HG03457 (cell line): ENCODE measurements around the gene ATF7.
"Not testable (repeated sequence)": the region's sequence is repeated elsewhere in the genome, so short reads cannot be mapped to it uniquely, and the experiment has no call there.

ENCODE experiments used
- ATAC-seq: cut with Tn5 transposase; IDR thresholded peaks from one replicate; pipeline ENCODE4 v1.9.1; 2021; ENCODE audit warnings: moderate number of reproducible peaks; ENCODE audit not compliant: unreplicated experiment

The ATF7 gene

DNA sequence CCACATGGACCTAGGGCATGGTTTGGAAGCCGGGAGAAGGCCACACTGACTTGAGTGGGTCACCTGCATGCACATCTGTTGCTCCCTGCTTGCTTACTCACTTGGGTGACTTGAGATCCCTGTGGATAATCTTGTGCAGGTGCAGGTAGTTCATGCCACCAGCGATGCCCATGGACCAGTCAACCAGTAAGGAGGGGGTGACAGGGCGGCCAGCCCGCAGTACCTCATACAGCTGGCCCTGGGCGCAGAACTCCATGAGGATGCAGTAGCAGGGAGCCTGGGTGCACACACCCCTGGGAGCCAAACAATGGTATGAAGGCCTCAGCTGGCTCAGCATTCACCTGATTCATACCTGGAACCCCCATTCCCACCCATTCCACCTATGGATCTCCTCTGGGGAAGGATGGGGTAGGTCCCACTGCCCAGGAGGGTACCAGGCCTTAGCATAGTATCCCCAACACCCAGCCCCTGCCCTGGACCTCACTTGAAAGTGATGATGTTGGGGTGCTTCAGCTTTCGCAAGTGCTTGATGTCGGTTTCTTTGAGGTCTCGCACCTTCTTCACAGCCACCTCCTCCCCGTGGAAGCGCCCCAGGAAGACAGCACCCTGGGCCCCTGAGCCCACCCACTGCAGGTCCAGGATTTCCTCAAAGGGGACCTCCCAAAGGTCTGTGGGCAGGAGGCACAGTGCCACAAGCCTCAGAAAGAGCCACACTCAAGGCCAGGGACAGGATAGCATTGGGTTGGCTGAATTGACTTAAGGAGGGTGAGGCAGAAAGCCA, 140.0 kb downstream of the ATF7 start:
- no peak for ATAC-seq

DNA sequence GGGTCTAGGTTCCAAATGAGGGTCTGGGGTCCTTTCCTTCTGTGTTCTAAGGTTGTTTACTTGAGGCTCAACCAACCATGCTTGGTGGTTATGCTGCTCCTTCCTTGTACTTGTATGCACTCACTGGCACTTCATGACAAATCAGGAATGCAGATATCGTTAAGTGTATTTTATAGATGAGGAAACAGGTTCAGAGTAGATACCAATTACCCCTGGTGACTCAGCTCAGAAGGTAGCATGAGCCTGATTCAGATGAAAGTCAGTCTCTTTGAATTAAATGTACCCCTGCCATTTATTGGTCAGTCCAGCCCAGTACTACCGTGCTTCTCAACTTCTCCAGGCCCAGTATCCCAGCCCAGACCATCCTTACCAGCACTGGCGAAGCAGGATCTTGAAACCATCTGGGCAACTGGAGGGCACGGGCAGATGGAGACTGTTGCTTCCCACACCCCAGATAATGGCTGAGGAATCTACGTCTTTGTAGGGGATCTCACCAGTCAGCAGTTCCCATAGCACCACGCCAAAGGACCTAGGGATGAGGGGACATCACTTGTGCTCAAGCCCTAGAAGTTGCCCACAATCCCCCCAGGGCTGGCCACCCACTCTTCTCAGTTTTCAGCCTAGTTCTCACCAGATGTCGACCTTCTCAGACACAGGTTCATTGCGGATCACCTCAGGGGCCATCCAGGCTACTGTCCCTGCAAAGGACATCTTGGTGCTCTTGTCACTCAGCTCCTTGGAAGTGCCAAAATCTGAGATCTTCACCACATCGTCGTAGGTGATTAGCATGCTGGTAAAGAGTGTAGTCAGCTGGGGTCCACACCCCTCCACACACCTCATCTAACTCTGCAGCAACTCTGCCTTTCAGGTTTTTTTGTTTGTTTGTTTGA, 141.3 kb downstream of the ATF7 start:
- ATAC-seq = no peak

GRCh38 chr12:53483979-53484377, 142.2 kb downstream of the ATF7 start:
- ATAC-seq = no peak

DNA sequence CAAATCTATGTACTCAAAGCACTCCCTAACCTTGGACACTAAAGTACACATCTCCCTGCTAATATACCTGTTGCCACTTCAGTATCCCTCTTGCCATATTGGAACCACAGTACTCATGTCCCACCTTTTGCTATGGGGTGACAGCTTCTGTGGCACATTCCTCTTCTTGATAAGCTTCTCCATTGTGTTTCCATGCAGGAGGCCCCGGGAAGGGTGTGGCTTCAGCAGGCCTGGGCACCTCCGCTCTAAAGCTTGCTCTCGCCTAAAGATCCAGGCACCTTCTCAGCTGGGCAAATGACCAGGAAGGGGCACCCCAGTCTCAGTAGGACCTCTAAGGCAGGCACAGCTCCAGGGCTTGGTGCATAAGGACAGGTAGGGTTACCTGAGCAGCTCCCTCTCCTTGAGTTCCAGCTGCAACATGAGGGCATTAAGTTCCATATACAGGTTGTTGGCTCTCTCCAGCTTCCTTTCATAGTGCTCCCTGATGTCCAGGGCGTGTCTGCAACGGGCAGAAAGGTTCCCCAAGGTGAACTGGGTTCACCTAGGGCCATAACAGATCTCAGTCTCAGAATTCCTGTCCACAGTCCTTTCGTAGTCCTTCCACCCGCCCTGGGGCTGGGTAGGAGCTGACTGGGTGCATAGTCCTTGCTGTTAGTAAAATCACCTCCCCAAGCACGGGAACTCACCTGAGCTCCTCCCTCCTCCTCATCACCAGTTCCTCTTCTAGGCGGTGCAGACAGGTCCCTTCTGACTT, 142.8 kb downstream of the ATF7 start:
- ATAC-seq = no peak

GRCh38 chr12:53482626-53483168, 143.5 kb downstream of the ATF7 start:
- ATAC-seq = no peak

- ATAC-seq = no peak
These were observed 144.1 kb downstream of the ATF7 start for GRCh38 chr12:53481939-53482586.

DNA sequence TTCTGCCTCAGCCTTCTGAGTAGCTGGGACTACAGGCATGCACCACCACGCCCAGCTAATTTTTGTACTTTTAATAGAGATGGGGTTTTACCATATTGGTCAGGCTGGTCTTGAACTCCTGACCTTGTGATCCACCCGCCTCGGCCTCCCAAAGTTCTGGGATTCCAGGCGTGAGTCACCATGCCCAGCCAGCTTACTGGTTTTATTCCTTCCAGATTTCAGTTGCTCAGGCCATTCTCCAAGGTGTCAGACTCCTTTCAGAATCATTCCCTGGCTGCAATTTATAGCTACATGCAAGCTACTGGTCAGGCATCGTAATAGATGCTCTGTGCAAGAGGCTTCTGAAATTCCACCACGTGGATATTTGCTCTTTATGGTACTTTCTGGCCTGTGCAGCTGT, 144.7 kb downstream of the ATF7 start:
- not testable (repeated sequence) for ATAC-seq

GRCh38 chr12:53480491-53481442, 145.4 kb downstream of the ATF7 start:
- ATAC-seq = no peak

DNA sequence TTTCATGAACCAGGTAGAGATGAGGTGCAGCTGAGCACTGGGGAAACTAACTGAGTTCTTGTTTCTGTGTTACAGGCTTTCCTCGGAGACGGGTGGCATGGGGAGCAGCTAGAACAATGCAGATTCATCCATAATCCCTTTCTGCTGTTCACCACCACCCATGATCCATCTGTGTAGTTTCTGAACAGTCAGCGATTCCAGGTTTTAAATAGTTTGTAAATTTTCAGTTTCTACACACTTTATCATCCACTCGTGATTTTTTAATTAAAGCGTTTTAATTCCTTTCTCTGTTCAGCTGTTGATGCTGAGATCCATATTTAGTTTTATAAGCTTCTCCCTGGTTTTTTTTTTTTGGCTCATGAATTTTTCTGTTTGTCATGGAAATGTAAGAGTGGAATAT, 146.9 kb downstream of the ATF7 start:
- ATAC-seq = no peak

- no peak for ATAC-seq
These were observed 147.3 kb downstream of the ATF7 start for GRCh38 chr12:53478865-53479264.

GRCh38 chr12:53476769-53477209, 149.4 kb downstream of the ATF7 start:
- no peak for ATAC-seq

DNA sequence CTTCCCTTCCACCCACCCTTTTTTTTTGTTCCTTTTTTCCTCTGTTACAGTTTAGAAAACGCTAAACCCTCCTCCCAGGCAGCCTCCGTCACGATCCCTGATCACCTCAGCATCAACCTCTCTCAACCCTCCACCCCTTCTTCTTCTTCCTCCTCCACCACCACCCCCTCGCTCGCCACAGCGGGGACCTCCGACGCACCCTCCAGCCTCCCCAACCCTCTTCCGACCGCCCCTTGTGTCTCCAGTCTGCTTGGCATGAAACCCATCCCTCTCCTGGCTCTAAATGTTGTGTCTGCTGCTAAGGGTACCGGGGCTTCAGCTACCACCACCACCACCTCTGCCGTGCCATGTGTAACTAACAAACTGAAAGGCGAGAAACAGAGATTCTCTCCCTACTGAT, 151.4 kb downstream of the ATF7 start:
- no peak for ATAC-seq

- ATAC-seq = no peak
These were observed 152.1 kb downstream of the ATF7 start for GRCh38 chr12:53474077-53474476.

DNA sequence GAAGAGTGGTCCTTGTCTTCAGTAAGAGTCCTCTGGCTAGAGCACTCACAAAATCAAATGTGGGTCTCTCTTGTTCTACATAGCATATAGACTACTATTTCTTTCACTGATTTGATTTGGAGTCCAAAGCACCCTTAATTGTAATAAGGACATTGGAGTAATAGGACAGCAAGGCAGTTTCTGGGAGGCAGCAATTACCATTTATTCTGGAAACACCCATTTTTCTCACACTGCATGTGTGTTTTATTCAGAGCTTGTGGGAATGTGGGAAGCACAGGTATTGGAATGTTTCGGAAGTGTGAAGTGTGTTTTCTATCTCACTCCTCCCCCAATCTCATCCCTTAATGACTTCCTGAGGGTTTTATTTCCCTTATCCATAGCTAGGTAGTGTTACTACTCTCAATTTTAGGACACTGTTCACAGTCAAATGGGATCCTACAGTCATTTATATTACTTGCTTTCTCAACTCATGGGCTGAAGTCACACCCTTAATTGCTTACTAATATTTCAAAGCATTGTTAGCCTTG, 154.1 kb downstream of the ATF7 start:
- no peak for ATAC-seq

GRCh38 chr12:53468282-53468681, 157.9 kb downstream of the ATF7 start:
- ATAC-seq = no peak

DNA sequence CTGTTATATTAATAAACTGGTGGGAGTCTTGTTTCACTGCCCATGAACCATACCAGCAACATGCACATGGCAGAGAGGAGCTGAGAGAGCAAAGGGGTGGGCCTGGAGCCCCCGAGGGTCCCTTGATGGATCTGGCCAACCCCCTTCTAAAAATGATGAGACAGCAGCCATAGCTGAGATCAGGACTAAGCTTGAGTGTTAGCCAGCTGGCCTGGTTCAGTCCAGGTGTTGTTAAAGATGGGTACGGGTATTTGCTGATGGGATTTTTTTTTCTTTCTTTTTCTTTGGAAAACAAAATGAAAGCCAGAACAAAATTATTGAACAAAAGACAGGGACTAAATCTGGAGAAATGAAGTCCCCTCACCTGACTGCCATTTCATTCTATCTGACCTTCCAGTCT, 158.3 kb downstream of the ATF7 start:
- no peak for ATAC-seq

DNA sequence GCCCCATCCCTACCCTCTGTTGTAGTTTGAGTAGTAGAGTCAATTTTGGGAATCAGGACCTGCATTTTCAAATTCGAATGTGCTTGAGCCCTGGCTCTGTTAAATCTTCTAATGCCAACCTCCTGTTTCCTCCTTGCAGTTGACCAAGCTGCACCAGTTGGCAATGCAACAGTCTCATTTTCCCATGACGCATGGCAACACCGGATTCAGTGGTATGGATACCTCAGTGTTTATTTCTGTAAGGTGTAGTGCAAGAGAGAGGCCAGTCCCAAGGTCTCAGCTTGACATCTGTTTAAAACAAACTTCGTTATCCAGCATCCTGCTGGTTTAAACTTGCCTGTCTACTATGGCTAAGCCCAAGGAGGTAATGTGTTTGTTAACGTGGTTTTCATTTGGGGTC, 159.1 kb downstream of the ATF7 start:
- ATAC-seq = no peak

- no peak for ATAC-seq
These were observed 159.5 kb downstream of the ATF7 start for GRCh38 chr12:53466640-53467039.

- ATAC-seq = no peak
These were observed 160.5 kb downstream of the ATF7 start for GRCh38 chr12:53465679-53466078.
